Posterior vena cava (tissue), 2 donors: ENCODE measurements around the gene GLB1L3. TPM values are rescaled to one million over a fixed set of nuclear protein-coding genes. Genes with fewer than 3 reads are reported as not detected.

Source experiments
- total RNA-seq, 2 donors: library from RNA; stranded (reverse); fragmentation: NEBNext Ultra II Directional; extraction: Animal tissue kit (Norgen Biotek cat#: 25700); gene quantifications; one replicate each; pipeline ENCODE4 v1.2.1, GENCODE V29; 2021
- donor health status: DM: yes; HTN: yes; CAD: no.
- donor health status: DM: yes; HTN: yes; CAD: no.

GLB1L3 gene
- total RNA-seq, 2 donors from 2014 or later = not detected

Other genes with a start within 250 kb of the GLB1L3 start
- gene JAM3, start 207.3 kb upstream of the GLB1L3 start, total RNA-seq = 10 to 100 TPM; 86.6 to 92.2 TPM
- 10 to 100 TPM; 12.6 to 15.2 TPM for gene NCAPD3, start 52.4 kb upstream of the GLB1L3 start, total RNA-seq
- gene VPS26B, start 51.7 kb upstream of the GLB1L3 start, total RNA-seq = 10 to 100 TPM; 30.7 to 34.1 TPM
- 10 to 100 TPM; 21.0 to 37.3 TPM for gene THYN1, start 23.0 kb upstream of the GLB1L3 start, total RNA-seq
- gene ACAD8, start 22.8 kb upstream of the GLB1L3 start, total RNA-seq = 10 to 100 TPM; 12.9 to 16.9 TPM
- 1 to 10 TPM; 2.8 to 4.0 TPM for gene GLB1L2, start 55.6 kb downstream of the GLB1L3 start, total RNA-seq
- under 1 TPM in 1 of 2 donors, not detected in 1; 0.28 TPM for gene B3GAT1, start 135.9 kb downstream of the GLB1L3 start, total RNA-seq